Measurements from ENCODE around the gene RFX6. TPM values are rescaled to one million over a fixed set of nuclear protein-coding genes. Genes with fewer than 3 reads are reported as not detected.

The RFX6 gene
- total and polyA plus RNA-seq, 4 donors: 0.01 to 1.5 TPM; not detected in 2

GRCh38 chr6:116883005-116883404 lies 6.0 kb downstream of the RFX6 start:
- no peak for DNase-seq
- no peak overlapping the region for H3K27ac ChIP-seq (ENCODE audit: low read depth in 1 of 2, low read length in 1 of 2)
- TF ChIP-seq CTCF (IDR thresholded peaks at IDR 0.05; ENCODE audit: control extremely low read depth, extremely low read depth): no peak
- no peak overlapping the region for H3K9ac ChIP-seq (ENCODE audit: insufficient read depth in 1 of 2, low read length in 2 of 2)
- WGBS, 2 donors: 77 to 78% methylated on average over 1 of the region's 1 CpG
- peaks cover 0 to 10% (median under 1%) of the 10 kb centered on the region in 3 donors for H3K27me3 ChIP-seq (ENCODE audit: control insufficient read depth in 3 of 3, insufficient read depth in 3 of 3, low read length in 2 of 3)
- H3K4me3 ChIP-seq: no peak overlapping the region
- H3K36me3 ChIP-seq (ENCODE audit: control insufficient read depth in 4 of 4, insufficient read depth in 4 of 4, low read length in 4 of 4): no peaks in the 10 kb centered on the region
- H3K4me1 ChIP-seq (ENCODE audit: control insufficient read depth in 5 of 5, insufficient read depth in 5 of 5, low read length in 5 of 5): peaks cover 0 to 6% (median 0%) of the 10 kb centered on the region in 5 donors
- H3K9me3 ChIP-seq (ENCODE audit: control insufficient read depth in 4 of 4, insufficient read depth in 3 of 4, low read length in 3 of 4): no peaks in the 10 kb centered on the region
- no peak for ATAC-seq (ENCODE audit: insufficient read depth, low FRiP score)

GRCh38 chr6:116884530-116884929 lies 7.5 kb downstream of the RFX6 start:
- Histone ChIP-seq H3K9ac (ENCODE audit: insufficient read depth in 1 of 2, low read length in 2 of 2) (no peak overlapping the region), H3K36me3 (ENCODE audit: control insufficient read depth in 4 of 4, insufficient read depth in 4 of 4, low read length in 4 of 4) (no peaks in the 10 kb centered on the region), H3K4me3 (no peak overlapping the region), H3K4me1 (ENCODE audit: control insufficient read depth in 5 of 5, insufficient read depth in 5 of 5, low read length in 5 of 5) (peaks cover 0 to 18% (median 0%) of the 10 kb centered on the region in 5 donors), H3K27me3 (ENCODE audit: control insufficient read depth in 3 of 3, insufficient read depth in 3 of 3, low read length in 2 of 3) (peaks cover 0 to 5% (median 0%) of the 10 kb centered on the region in 3 donors), H3K27ac (ENCODE audit: low read depth in 1 of 2, low read length in 1 of 2) (no peak overlapping the region), H3K9me3 (ENCODE audit: control insufficient read depth in 4 of 4, insufficient read depth in 3 of 4, low read length in 3 of 4) (no peaks in the 10 kb centered on the region)
- WGBS, 2 donors: 72 to 83% methylated on average over 3 of the region's 3 CpGs
- ATAC-seq (ENCODE audit: insufficient read depth, low FRiP score): no peak
- TF ChIP-seq CTCF (IDR thresholded peaks at IDR 0.05; ENCODE audit: control extremely low read depth, extremely low read depth): no peak
- no peak for DNase-seq

- WGBS, 2 donors: 74 to 83% methylated on average over 3 of the region's 3 CpGs
- H3K27me3 ChIP-seq (ENCODE audit: control insufficient read depth in 3 of 3, insufficient read depth in 3 of 3, low read length in 2 of 3): no peaks in the 10 kb centered on the region
- H3K4me1 ChIP-seq (ENCODE audit: control insufficient read depth in 5 of 5, insufficient read depth in 5 of 5, low read length in 5 of 5): peaks cover 0 to 28% (median 0%) of the 10 kb centered on the region in 5 donors
- DNase-seq (no peak), ATAC-seq (ENCODE audit: insufficient read depth, low FRiP score) (no peak)
- H3K9me3 ChIP-seq (ENCODE audit: control insufficient read depth in 4 of 4, insufficient read depth in 3 of 4, low read length in 3 of 4): no peaks in the 10 kb centered on the region
- no peak overlapping the region for H3K4me3 ChIP-seq
- H3K27ac ChIP-seq (ENCODE audit: low read depth in 1 of 2, low read length in 1 of 2): no peak overlapping the region
- no peaks in the 10 kb centered on the region for H3K36me3 ChIP-seq (ENCODE audit: control insufficient read depth in 4 of 4, insufficient read depth in 4 of 4, low read length in 4 of 4)
- TF ChIP-seq CTCF (IDR thresholded peaks at IDR 0.05; ENCODE audit: control extremely low read depth, extremely low read depth): no peak
- H3K9ac ChIP-seq (ENCODE audit: insufficient read depth in 1 of 2, low read length in 2 of 2): no peak overlapping the region
These were observed 10.1 kb downstream of the RFX6 start for GRCh38 chr6:116887168-116887567.

GRCh38 chr6:116887894-116888293 lies 10.9 kb downstream of the RFX6 start:
- ATAC-seq (ENCODE audit: insufficient read depth, low FRiP score): no peak

More at GRCh38 chr6:116887894-116888293, 10.9 kb downstream of the RFX6 start:
- Histone ChIP-seq H3K9me3 (ENCODE audit: control insufficient read depth in 4 of 4, insufficient read depth in 3 of 4, low read length in 3 of 4) (no peaks in the 10 kb centered on the region), H3K36me3 (ENCODE audit: control insufficient read depth in 4 of 4, insufficient read depth in 4 of 4, low read length in 4 of 4) (no peaks in the 10 kb centered on the region), H3K4me3 (no peak overlapping the region), H3K27ac (ENCODE audit: low read depth in 1 of 2, low read length in 1 of 2) (no peak overlapping the region), H3K4me1 (ENCODE audit: control insufficient read depth in 5 of 5, insufficient read depth in 5 of 5, low read length in 5 of 5) (peaks cover 0 to 28% (median 0%) of the 10 kb centered on the region in 5 donors), H3K27me3 (ENCODE audit: control insufficient read depth in 3 of 3, insufficient read depth in 3 of 3, low read length in 2 of 3) (no peaks in the 10 kb centered on the region), H3K9ac (ENCODE audit: insufficient read depth in 1 of 2, low read length in 2 of 2) (no peak overlapping the region)
- DNase-seq: peak in 2 of 3 donors; percentile 43 to 54
- TF ChIP-seq CTCF (IDR thresholded peaks at IDR 0.05; ENCODE audit: control extremely low read depth, extremely low read depth): no peak
- 62 to 78% methylated on average over 1 of the region's 1 CpG for WGBS, 2 donors
